Loucy (cell line): ENCODE results near the gene SPEF1.

Experiments used
- H2AFZ ChIP-seq: fragments of 200-600 bp; sonication (generic); 2 replicates; pipeline ENCODE4 v1.6.0; 2016; ENCODE audit warnings: antibody characterized with exemption, mild to moderate bottlenecking, low read length, moderate library complexity
- H3F3A ChIP-seq: fragments of 200-600 bp; 2 replicates; pipeline ENCODE4 v1.6.0; 2016; ENCODE audit warnings: antibody characterized with exemption, low read depth, mild to moderate bottlenecking
- H3K27me3 ChIP-seq: fragments of 200-600 bp; sonication (generic); 2 replicates; pipeline ENCODE4 v1.6.1; 2014; ENCODE audit warnings: low read length, mild to moderate bottlenecking; ENCODE audit not compliant: insufficient read depth, poor library complexity, severe bottlenecking
- H3K36me3 ChIP-seq: fragments of 200-600 bp; sonication (generic); 2 replicates; pipeline ENCODE4 v1.6.1; 2016; ENCODE audit warnings: low read length; ENCODE audit not compliant: insufficient read depth
- H3K4me1 ChIP-seq: fragments of 200-600 bp; sonication (generic); 2 replicates; pipeline ENCODE4 v1.5.1; 2014; ENCODE audit warnings: low read length, mild to moderate bottlenecking; ENCODE audit not compliant: insufficient read depth, poor library complexity, severe bottlenecking
- H3K4me2 ChIP-seq: fragments of 200-600 bp; sonication (generic); 2 replicates; pipeline ENCODE4 v1.6.0; 2014; ENCODE audit warnings: antibody characterized with exemption, low read length, low read depth, mild to moderate bottlenecking; ENCODE audit not compliant: poor library complexity, severe bottlenecking
- H3K4me3 ChIP-seq: fragments of 200-600 bp; sonication (generic); 2 replicates; pipeline ENCODE4 v1.5.1; 2014; ENCODE audit warnings: low read length, mild to moderate bottlenecking, mixed read lengths; ENCODE audit not compliant: poor library complexity, severe bottlenecking
- H3K79me2 ChIP-seq: fragments of 200-600 bp; sonication (generic); 2 replicates; pipeline ENCODE4 v1.6.1; 2014; ENCODE audit warnings: low read length; ENCODE audit not compliant: insufficient read depth
- H3K9ac ChIP-seq: fragments of 200-600 bp; sonication (generic); 2 replicates; pipeline ENCODE4 v1.6.0; 2014; ENCODE audit warnings: mild to moderate bottlenecking, low read depth, low read length, moderate library complexity; ENCODE audit not compliant: poor library complexity, severe bottlenecking
- H3K9me2 ChIP-seq: fragments of 200-600 bp; sonication (generic); replicated peaks from 2 replicates; pipeline ENCODE4 v1.6.1; 2016; ENCODE audit warnings: low read depth, low read length, mixed read lengths
- H3K9me3 ChIP-seq: fragments of 200-600 bp; sonication (generic); 2 replicates; pipeline ENCODE4 v1.6.1; 2014; ENCODE audit warnings: mild to moderate bottlenecking, antibody characterized with exemption, low read length, low read depth; ENCODE audit not compliant: insufficient read depth
- H4K20me1 ChIP-seq: fragments of 200-600 bp; sonication (generic); 2 replicates; pipeline ENCODE4 v1.6.0; 2014; ENCODE audit warnings: antibody characterized with exemption, low read length, mild to moderate bottlenecking; ENCODE audit not compliant: insufficient read depth, poor library complexity, severe bottlenecking
- EZH2phosphoT487 ChIP-seq: fragments of 200-600 bp; IDR thresholded peaks from 2 replicates; pipeline ENCODE4 v1.6.1; 2018; ENCODE audit warnings: antibody characterized with exemption, mild to moderate bottlenecking, moderate library complexity, borderline replicate concordance
- TF ChIP-seq, protein P1 (sequence below): fragments of 200-600 bp; sonication (generic); conservative IDR thresholded peaks from 2 replicates; pipeline ENCODE4 v1.5.1; 2014; ENCODE audit warnings: mild to moderate bottlenecking, antibody characterized with exemption, low read length

SPEF1 gene

DNA sequence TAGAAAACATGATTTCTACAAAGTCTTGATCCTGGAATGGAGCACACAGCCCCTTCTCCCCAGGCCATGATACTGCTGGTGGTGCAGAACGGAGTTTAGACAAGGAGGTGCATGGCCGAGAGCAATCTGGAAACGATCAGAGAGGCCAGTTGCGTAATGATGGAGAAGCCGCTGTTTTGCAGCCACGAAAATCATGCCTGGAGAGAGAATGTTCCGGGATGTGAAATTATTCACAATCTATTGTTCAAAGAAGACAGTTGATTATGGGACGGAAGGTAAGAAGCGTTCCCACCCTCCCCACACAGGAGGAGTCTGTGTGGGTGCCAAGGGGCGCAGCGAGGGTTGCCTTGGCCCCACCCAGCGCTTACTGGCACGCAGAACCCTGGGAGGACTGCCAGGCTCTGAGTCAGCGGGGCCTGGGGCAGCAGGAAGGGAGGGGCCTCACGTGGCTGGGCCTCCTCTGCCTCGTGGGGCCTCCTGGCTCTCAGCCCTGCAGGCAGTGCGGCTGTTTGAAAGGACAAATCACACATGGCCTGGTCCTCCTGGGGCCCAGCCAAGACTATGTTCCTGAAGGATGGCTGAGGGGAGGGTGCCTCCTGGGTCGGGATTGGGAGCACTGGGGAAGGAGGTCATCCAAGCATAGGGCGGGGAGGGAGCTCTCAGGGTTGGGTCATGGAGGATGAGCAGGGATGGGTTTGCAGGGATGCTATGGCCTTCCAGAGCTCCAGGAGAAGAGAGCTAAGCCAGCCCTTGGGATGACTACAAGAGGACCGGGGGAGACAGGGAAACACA, 30.4 kb upstream of the SPEF1 start:
- no peaks in the 10 kb centered on the region for H3K9me3 ChIP-seq
- peak overlapping the region; percentile 85 for H2AFZ ChIP-seq
- peaks cover 39% of the 10 kb centered on the region for H3K4me1 ChIP-seq
- peak overlapping the region; percentile 67 for H3K9ac ChIP-seq
- H3K36me3 ChIP-seq = no peaks in the 10 kb centered on the region
- H3F3A ChIP-seq = peaks cover 5% of the 10 kb centered on the region; the same call in 1 of the 2 replicates
- no peaks in the 10 kb centered on the region for H3K79me2 ChIP-seq
- H3K9me2 ChIP-seq = no peaks in the 10 kb centered on the region
- H3K27me3 ChIP-seq = no peaks in the 10 kb centered on the region
- no peaks in the 10 kb centered on the region for H4K20me1 ChIP-seq
- no peak for TF ChIP-seq EZH2phosphoT487
- TF ChIP-seq, protein P1, sequence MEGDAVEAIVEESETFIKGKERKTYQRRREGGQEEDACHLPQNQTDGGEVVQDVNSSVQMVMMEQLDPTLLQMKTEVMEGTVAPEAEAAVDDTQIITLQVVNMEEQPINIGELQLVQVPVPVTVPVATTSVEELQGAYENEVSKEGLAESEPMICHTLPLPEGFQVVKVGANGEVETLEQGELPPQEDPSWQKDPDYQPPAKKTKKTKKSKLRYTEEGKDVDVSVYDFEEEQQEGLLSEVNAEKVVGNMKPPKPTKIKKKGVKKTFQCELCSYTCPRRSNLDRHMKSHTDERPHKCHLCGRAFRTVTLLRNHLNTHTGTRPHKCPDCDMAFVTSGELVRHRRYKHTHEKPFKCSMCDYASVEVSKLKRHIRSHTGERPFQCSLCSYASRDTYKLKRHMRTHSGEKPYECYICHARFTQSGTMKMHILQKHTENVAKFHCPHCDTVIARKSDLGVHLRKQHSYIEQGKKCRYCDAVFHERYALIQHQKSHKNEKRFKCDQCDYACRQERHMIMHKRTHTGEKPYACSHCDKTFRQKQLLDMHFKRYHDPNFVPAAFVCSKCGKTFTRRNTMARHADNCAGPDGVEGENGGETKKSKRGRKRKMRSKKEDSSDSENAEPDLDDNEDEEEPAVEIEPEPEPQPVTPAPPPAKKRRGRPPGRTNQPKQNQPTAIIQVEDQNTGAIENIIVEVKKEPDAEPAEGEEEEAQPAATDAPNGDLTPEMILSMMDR = no peak
- peak overlapping the region; percentile 45 for H3K4me3 ChIP-seq
- peak overlapping the region; percentile 58 for H3K4me2 ChIP-seq

DNA sequence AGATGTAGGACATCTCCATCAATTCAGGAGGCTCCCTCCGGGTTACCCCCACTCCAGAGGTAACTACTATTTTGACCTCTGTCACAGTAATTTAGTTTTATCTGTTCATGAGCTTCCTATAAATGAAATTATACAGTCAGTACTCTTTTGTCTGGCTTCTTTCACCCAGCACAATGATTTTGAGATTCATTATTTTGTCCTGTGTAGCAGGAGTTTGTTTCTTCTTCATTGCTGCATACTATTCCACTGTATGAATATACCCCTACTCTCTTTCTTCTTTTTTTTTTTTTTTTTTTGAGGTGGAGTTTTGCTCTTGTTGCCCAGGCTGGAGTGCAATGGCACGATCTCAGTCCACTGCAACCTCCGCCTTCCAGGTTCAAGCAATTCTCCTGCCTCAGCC, 27.3 kb upstream of the SPEF1 start:
- no peak overlapping the region for H2AFZ ChIP-seq
- no peaks in the 10 kb centered on the region for H4K20me1 ChIP-seq
- H3K9ac ChIP-seq = no peak overlapping the region
- H3K9me2 ChIP-seq = no peaks in the 10 kb centered on the region
- no peaks in the 10 kb centered on the region for H3K27me3 ChIP-seq
- H3K4me2 ChIP-seq = no peak overlapping the region
- H3K79me2 ChIP-seq = no peaks in the 10 kb centered on the region
- no peaks in the 10 kb centered on the region for H3K9me3 ChIP-seq
- H3K36me3 ChIP-seq = peaks cover 22% of the 10 kb centered on the region; the same call in 1 of the 2 replicates
- H3F3A ChIP-seq = peaks cover 5% of the 10 kb centered on the region; the same call in 1 of the 2 replicates
- peaks cover 16% of the 10 kb centered on the region for H3K4me1 ChIP-seq
- no peak overlapping the region for H3K4me3 ChIP-seq
- TF ChIP-seq, protein P1 = no peak
- no peak for TF ChIP-seq EZH2phosphoT487

DNA sequence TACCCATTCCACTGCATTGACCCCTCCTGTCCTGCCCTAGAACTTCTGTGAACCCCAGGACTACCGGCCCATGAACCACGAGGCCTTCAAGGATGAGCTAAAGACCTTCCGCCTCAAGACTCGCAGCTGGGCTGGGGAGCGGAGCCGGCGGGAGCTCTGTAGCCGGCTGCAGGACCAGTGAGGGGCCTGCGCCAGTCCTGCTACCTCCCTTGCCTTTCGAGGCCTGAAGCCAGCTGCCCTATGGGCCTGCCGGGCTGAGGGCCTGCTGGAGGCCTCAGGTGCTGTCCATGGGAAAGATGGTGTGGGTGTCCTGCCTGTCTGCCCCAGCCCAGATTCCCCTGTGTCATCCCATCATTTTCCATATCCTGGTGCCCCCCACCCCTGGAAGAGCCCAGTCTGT, 23.5 kb upstream of the SPEF1 start:
- Histone ChIP-seq H3K4me3 (no peak overlapping the region), H3K27me3 (no peaks in the 10 kb centered on the region), H4K20me1 (peaks cover 5% of the 10 kb centered on the region), H3K4me1 (peaks cover 2% of the 10 kb centered on the region), H3K79me2 (peaks cover 18% of the 10 kb centered on the region), H3K9ac (no peak overlapping the region), H3K9me2 (no peaks in the 10 kb centered on the region), H3K9me3 (no peaks in the 10 kb centered on the region), H3K36me3 (peaks cover 57% of the 10 kb centered on the region; the same call in 1 of the 2 replicates), H2AFZ (no peak overlapping the region), H3F3A (peaks cover 5% of the 10 kb centered on the region; the same call in 1 of the 2 replicates), H3K4me2 (no peak overlapping the region)
- TF ChIP-seq, protein P1 = no peak
- no peak for TF ChIP-seq EZH2phosphoT487
